Measurements from ENCODE around the gene DDIT4.

The DDIT4 gene

GRCh38 chr10:72229261-72230251 is 44.2 kb upstream of the DDIT4 start:
- H3K27ac ChIP-seq, result no peak overlapping the region
- no peak overlapping the region for H3K4me3 ChIP-seq (ENCODE audit: low read depth, low read length)
- H3K9me3 ChIP-seq (ENCODE audit: severe bottlenecking), result no peaks in the 10 kb centered on the region
- DNase-seq, result no peak
- H3K27me3 ChIP-seq (ENCODE audit: insufficient read depth, low read depth, severe bottlenecking), result no peaks in the 10 kb centered on the region
- H3K36me3 ChIP-seq, result peaks cover 29% of the 10 kb centered on the region
- no peak for TF ChIP-seq CTCF (IDR thresholded peaks at IDR 0.05; ENCODE audit: low read depth, low read length)

- Histone ChIP-seq H3K9me3 (ENCODE audit: severe bottlenecking) (no peaks in the 10 kb centered on the region), H3K4me3 (ENCODE audit: low read depth, low read length) (no peak overlapping the region), H3K36me3 (peaks cover 42% of the 10 kb centered on the region), H3K27ac (no peak overlapping the region), H3K27me3 (ENCODE audit: insufficient read depth, low read depth, severe bottlenecking) (no peaks in the 10 kb centered on the region)
- no peak for TF ChIP-seq CTCF (IDR thresholded peaks at IDR 0.05; ENCODE audit: low read depth, low read length)
- no peak for DNase-seq
Measured at GRCh38 chr10:72233621-72234020, 40.1 kb upstream of the DDIT4 start.

GRCh38 chr10:72234560-72235095 is 39.1 kb upstream of the DDIT4 start:
- Histone ChIP-seq H3K9me3 (ENCODE audit: severe bottlenecking) (no peaks in the 10 kb centered on the region), H3K27me3 (ENCODE audit: insufficient read depth, low read depth, severe bottlenecking) (no peaks in the 10 kb centered on the region), H3K27ac (no peak overlapping the region), H3K36me3 (peaks cover 42% of the 10 kb centered on the region), H3K4me3 (ENCODE audit: low read depth, low read length) (no peak overlapping the region)
- peak; percentile 38 for DNase-seq
- TF ChIP-seq CTCF (IDR thresholded peaks at IDR 0.05; ENCODE audit: low read depth, low read length), result no peak

GRCh38 chr10:72235544-72236279 is 38.0 kb upstream of the DDIT4 start:
- TF ChIP-seq CTCF (IDR thresholded peaks at IDR 0.05; ENCODE audit: low read depth, low read length), result no peak
- Histone ChIP-seq H3K4me3 (ENCODE audit: low read depth, low read length) (no peak overlapping the region), H3K27me3 (ENCODE audit: insufficient read depth, low read depth, severe bottlenecking) (no peaks in the 10 kb centered on the region), H3K27ac (no peak overlapping the region), H3K36me3 (peaks cover 38% of the 10 kb centered on the region), H3K9me3 (ENCODE audit: severe bottlenecking) (no peaks in the 10 kb centered on the region)
- no peak for DNase-seq

- Histone ChIP-seq H3K4me3 (ENCODE audit: low read depth, low read length) (no peak overlapping the region), H3K27ac (no peak overlapping the region), H3K36me3 (peaks cover 22% of the 10 kb centered on the region), H3K27me3 (ENCODE audit: insufficient read depth, low read depth, severe bottlenecking) (no peaks in the 10 kb centered on the region), H3K9me3 (ENCODE audit: severe bottlenecking) (no peaks in the 10 kb centered on the region)
- no peak for TF ChIP-seq CTCF (IDR thresholded peaks at IDR 0.05; ENCODE audit: low read depth, low read length)
- no peak for DNase-seq
Measured at GRCh38 chr10:72238392-72239175, 35.1 kb upstream of the DDIT4 start.

Data from WERI-Rb-1 (cell line).